ENCODE measurements around the gene PDE2A. TPM values are rescaled to one million over a fixed set of nuclear protein-coding genes. Genes with fewer than 3 reads are reported as not detected.
A peak's percentile ranks its signal among the peaks of the same experiment; 100 is the strongest.

The PDE2A gene
- total RNA-seq, 1 experiment from 2014 or later = 0.74 TPM

- intact Hi-C loops (cut with micrococcal nuclease; ENCODE audit: unreplicated experiment) = loop anchor here (2.0 to 10.0 kb wide), 3 partner anchors 44 to 168 kb away; no protein-coding TSS in a partner anchor
- Histone ChIP-seq H3K27ac (ENCODE audit: low read length) (peak overlapping the region; percentile 40), H3K36me3 (ENCODE audit: control insufficient read depth, insufficient read depth, low read length) (no peaks in the 10 kb centered on the region), H3K4me3 (ENCODE audit: low read depth in 2 of 2, low read length in 2 of 2) (peak overlapping the region; percentile 37 to 50), H3K4me1 (ENCODE audit: control insufficient read depth, insufficient read depth, low read length) (peaks cover 6% of the 10 kb centered on the region; the same call in 1 of the 2 replicates), H3K27me3 (ENCODE audit: control insufficient read depth, insufficient read depth, low read length) (peaks cover 13% of the 10 kb centered on the region), H3K9me3 (ENCODE audit: control insufficient read depth, insufficient read depth, low read depth, low read length) (no peaks in the 10 kb centered on the region)
- TF ChIP-seq CTCF (IDR thresholded peaks at IDR 0.05) = peak; percentile 99
- no peak for TF ChIP-seq POLR2AphosphoS5 (IDR thresholded peaks at IDR 0.05; ENCODE audit: low read depth, low read length)
- TF ChIP-seq TCF7L2 (IDR thresholded peaks at IDR 0.05; ENCODE audit: low read depth, low read length) = peak; percentile 43; the same call in 1 of the 2 replicates
- TF ChIP-seq REST (IDR thresholded peaks at IDR 0.05; ENCODE audit: insufficient read depth in 1 of 2, low read depth in 2 of 2, low read length in 1 of 2) = peak in 1 of 2 experiments; percentile 55; a peak in 1 of 4 replicates
- TF ChIP-seq SIN3A (IDR thresholded peaks at IDR 0.05; ENCODE audit: borderline replicate concordance, insufficient read depth, low read depth, low read length) = peak; percentile 18; the same call in 1 of the 2 replicates
- BruUV-seq (replicated peaks) = no TSS peak
- CTCF ChIA-PET = interaction anchor here (0.7 to 2.1 kb wide), 3 partner anchors 44 to 294 kb away, joined by 3 to 11 read pairs (median 5); no protein-coding TSS in a partner anchor
- DNase-seq (ENCODE audit: low read depth, low spot score) = peak; percentile 48
- in situ Hi-C loops (cut with HindIII; ENCODE audit: low pct_unique_long_range_greater_than_20kb, low sequenced_read_pairs) = no loop called here
- POLR2A ChIA-PET = interaction anchor here (0.6 kb wide), 1 partner anchor 1103 kb away, joined by 4 read pairs; no protein-coding TSS in a partner anchor
- peak; percentile 85 for ATAC-seq
Measured at GRCh38 chr11:72642884-72643522, 31.2 kb downstream of the PDE2A start.

GRCh38 chr11:72642043-72642883 is 32.0 kb downstream of the PDE2A start:
- Histone ChIP-seq H3K27ac (ENCODE audit: low read length) (no peak overlapping the region), H3K4me1 (ENCODE audit: control insufficient read depth, insufficient read depth, low read length) (peaks cover 6% of the 10 kb centered on the region; the same call in 1 of the 2 replicates), H3K4me3 (ENCODE audit: low read depth in 2 of 2, low read length in 2 of 2) (peak overlapping the region; percentile 37 to 50), H3K27me3 (ENCODE audit: control insufficient read depth, insufficient read depth, low read length) (peaks cover 13% of the 10 kb centered on the region), H3K9me3 (ENCODE audit: control insufficient read depth, insufficient read depth, low read depth, low read length) (no peaks in the 10 kb centered on the region), H3K36me3 (ENCODE audit: control insufficient read depth, insufficient read depth, low read length) (no peaks in the 10 kb centered on the region)
- ATAC-seq (peak; percentile 81), DNase-seq (ENCODE audit: low read depth, low spot score) (no peak)
- CTCF ChIA-PET = interaction anchor here (0.6 to 2.1 kb wide), 3 partner anchors 26 to 43 kb away, joined by 4 to 11 read pairs (median 7); no protein-coding TSS in a partner anchor
- in situ Hi-C loops (cut with HindIII; ENCODE audit: low pct_unique_long_range_greater_than_20kb, low sequenced_read_pairs) = no loop called here
- POLR2A ChIA-PET = no interaction called here
- no TSS peak for BruUV-seq (replicated peaks)
- TF ChIP-seq SIN3A (IDR thresholded peaks at IDR 0.05; ENCODE audit: borderline replicate concordance, insufficient read depth, low read depth, low read length) = peak; percentile 4; the same call in 1 of the 2 replicates
- TF ChIP-seq REST (IDR thresholded peaks at IDR 0.05; ENCODE audit: insufficient read depth in 1 of 2, low read depth in 2 of 2, low read length in 1 of 2) = no peak
- TF ChIP-seq TCF7L2 (IDR thresholded peaks at IDR 0.05; ENCODE audit: low read depth, low read length) = no peak
- no peak for TF ChIP-seq CTCF (IDR thresholded peaks at IDR 0.05)
- TF ChIP-seq POLR2AphosphoS5 (IDR thresholded peaks at IDR 0.05; ENCODE audit: low read depth, low read length) = no peak
- intact Hi-C loops (cut with micrococcal nuclease; ENCODE audit: unreplicated experiment) = loop anchor here (2.0 to 10.0 kb wide), 3 partner anchors 43 to 167 kb away; no protein-coding TSS in a partner anchor

All from Panc1 (cell line).